ENCODE results near the gene TFAP2D.

GRCh38 chr6:50791900-50792508 is 78.7 kb downstream of the TFAP2D start:
- TF ChIP-seq, protein P1, sequence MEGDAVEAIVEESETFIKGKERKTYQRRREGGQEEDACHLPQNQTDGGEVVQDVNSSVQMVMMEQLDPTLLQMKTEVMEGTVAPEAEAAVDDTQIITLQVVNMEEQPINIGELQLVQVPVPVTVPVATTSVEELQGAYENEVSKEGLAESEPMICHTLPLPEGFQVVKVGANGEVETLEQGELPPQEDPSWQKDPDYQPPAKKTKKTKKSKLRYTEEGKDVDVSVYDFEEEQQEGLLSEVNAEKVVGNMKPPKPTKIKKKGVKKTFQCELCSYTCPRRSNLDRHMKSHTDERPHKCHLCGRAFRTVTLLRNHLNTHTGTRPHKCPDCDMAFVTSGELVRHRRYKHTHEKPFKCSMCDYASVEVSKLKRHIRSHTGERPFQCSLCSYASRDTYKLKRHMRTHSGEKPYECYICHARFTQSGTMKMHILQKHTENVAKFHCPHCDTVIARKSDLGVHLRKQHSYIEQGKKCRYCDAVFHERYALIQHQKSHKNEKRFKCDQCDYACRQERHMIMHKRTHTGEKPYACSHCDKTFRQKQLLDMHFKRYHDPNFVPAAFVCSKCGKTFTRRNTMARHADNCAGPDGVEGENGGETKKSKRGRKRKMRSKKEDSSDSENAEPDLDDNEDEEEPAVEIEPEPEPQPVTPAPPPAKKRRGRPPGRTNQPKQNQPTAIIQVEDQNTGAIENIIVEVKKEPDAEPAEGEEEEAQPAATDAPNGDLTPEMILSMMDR (IDR thresholded peaks at IDR 0.05), result peak in 5 of 6 experiments; percentile 35 to 60 (median 46)
- no peak for TF ChIP-seq POLR2A (IDR thresholded peaks at IDR 0.05)
